Midbrain (tissue), 1 donor: Measurements from ENCODE around the gene VPS35L.
"Not testable (repeated sequence)": the region's sequence is repeated elsewhere in the genome, so short reads cannot be mapped to it uniquely, and the experiment has no call there.

Experiments used
- DNase-seq: peaks from one replicate; lab custom pipeline; 2025; lab: John Stamatoyannopoulos, UW

Gene VPS35L

DNA sequence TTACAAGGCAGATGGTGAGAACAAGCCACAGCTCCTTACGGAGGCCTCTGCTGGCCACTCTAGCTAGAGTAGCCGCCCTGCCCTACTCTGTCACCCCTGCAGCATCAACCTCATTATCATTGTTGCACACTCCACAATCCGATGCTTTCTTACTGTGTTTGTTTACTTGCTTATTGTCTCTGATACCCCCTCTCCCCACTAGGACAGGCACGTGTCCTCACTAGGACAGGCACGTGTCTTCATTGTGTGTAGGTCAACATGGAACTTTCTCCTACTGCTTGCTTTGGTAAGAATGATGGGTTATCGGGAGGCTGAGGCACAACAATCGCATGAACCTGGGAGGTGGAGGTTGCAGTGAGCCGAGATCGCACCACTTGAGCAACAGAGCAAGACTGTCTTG is 98.6 kb downstream of the VPS35L start:
- no peak for DNase-seq

DNA sequence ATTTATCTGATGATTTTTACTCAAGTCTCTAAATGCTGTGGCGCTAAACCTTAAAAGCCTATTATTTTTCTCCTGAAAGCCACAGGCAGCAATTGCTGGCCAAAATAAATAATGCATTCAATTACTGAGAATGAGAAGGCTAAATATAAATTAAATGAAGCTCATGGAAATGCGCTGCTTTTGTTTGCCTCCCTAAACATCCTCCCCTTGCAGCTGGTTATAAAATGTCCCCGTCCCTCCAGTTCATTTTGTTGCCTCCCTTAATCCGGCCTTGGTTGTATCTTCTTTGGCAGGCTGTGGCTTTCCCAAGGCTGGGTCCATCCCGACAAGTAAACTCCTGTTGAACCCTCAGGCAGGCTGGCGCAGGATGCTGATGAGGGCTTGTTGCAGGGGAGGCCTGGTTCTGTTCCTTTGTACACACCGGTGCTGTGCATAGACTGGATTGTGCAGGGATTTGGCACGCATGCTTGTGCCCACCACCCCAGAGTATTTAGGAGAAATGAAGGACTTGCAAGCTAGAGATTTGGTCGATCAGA is 99.8 kb downstream of the VPS35L start:
- no peak for DNase-seq

DNA sequence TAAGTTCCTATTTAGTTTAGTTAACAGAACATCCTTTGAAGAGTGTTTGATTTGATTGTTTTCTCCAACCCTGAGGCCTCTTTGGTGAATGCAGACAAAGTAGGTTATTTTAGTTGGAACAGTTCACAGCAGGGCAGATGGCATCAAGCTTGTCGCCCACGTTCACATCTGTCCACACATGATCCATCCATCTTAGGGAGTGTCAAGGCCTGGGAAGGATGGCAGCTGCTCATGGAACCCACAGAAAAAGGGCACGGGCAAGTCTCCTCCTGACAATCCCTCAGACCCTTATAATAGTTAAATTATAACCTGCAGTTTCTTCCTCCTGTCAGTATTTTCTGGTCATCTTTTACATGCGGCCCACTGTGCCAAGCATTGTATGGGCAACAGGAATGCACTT is 102.3 kb downstream of the VPS35L start:
- DNase-seq, result no peak

DNA sequence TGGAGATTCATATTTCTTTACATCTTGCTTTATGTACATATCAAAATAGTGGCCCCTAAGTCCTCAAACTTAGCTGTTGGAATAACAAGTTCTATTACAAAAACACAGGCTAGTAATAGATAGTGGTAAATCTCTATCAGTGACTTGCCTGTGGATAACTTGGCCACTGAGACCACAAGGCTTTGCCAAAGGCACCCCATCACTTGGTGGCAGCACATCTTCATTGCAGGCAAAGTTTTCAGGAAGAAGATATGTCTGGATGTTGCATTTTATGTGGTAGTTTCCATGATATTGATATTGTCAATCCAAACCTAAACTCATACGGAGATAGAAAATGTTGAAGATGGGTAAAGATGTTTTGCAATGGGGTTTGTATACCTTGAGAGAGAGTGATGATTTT is 104.1 kb downstream of the VPS35L start:
- DNase-seq, result peak; percentile 53

DNA sequence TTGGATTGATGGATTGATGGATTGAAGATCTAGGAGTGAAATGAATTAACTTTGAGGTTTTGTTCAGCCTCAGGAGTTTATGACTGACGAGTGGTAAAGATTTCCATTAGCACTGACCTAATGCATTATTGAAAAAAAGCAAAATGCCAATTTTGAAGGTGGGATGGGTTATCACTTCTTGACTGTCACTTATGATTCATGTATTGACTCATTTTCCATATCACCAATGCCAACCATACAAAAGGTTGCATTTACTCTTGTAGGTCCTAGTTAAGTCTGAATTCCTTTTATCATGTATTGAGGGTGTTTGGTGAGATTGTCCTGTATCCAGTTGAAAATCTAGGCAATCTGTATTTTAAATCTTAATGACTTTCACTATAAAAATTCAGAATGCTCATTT is 104.9 kb downstream of the VPS35L start:
- no peak for DNase-seq

DNA sequence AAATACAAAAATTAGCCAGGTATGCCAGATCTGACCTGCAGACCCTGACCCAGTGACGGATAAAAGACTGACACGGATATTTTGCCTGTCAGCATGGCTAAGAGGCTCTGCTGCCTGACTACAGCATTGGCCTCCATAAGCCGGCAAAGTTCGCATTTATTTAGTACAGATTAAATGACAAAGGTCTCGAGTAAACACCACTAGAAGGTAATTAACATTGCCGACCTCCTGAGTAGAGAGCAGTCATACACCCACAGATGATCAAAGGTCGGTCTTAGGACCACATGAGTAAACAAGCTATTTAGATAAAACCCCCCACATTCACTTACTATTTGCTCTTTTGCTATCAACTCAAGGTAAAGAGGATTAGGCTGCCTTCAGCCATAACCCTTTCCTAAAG is 106.8 kb downstream of the VPS35L start:
- DNase-seq, result no peak

DNA sequence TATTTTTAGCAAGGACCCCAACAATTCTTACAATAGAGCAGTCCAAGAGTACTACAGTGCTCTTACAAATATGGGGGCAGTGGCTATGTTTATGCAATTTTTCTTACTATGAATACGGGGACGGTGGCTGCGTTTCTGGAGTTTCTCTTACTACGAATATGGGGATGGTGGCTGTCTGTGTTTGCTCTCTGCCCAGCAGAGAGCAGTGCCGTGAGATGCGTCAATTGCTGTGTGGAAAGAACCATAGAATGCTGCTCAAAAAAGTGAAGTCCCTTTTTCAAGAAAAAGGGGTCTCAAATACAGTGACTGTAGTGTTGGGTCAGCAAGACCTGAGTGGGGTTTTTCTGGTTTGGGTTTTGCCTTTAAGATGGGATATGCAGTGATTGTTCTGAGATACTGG is 108.7 kb downstream of the VPS35L start:
- no peak for DNase-seq

DNA sequence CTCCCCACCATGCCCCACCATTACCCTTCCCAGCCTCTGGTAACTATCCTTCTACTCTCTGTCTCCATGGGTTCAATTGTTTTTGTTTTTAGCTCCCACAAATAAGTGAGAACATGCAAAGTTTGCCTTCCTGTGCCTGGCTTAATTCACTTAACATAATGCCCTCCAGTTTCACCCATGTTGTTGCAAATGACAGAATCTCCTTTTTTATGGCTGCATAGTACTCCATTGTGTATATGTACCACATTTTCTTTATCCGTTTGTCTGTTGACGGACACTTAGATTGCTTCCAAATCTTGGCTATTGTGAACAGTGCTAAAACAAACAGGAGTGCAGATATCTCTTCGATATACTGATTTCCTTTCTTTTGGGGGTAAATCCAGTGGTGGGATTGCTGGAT is 109.8 kb downstream of the VPS35L start:
- not testable (repeated sequence) for DNase-seq

DNA sequence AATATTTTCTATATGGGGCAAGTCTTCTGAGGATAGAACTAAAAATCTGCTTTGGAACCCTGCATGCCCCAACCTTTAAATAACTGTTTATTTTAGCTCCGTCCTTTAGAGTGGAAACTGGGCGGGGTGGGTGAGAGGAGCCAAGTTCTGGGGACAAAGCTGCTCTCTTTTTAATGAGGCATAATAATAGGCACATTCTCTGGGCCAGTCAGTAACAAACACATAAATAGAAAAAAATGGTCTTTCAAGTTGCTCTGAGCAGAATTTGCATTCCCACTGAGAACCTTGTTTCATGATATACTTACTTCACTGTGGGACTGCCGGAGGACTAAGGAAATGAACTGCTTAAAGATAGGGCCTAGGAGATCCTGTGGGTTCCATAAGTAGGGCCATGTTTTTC is 111.0 kb downstream of the VPS35L start:
- DNase-seq, result peak; percentile 86

DNA sequence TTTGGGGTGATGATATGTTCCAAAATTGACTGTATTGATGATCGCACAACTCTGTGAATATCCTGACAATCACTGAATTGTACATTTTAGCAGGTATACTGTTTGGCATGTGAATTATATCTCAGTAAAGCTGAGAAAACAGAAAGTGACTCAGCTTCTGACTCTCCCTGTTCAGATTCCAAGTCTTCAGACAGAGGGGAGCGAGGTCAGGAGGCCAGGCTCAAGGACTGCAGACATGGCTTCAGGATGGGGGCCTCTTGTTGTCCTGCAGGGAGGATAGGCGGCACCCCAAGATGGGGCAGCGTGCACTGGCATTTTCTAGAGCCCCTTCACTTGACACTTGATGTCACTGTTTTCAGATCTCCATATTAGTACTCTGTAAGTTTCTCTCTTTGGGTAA is 116.9 kb downstream of the VPS35L start:
- DNase-seq, result no peak

DNA sequence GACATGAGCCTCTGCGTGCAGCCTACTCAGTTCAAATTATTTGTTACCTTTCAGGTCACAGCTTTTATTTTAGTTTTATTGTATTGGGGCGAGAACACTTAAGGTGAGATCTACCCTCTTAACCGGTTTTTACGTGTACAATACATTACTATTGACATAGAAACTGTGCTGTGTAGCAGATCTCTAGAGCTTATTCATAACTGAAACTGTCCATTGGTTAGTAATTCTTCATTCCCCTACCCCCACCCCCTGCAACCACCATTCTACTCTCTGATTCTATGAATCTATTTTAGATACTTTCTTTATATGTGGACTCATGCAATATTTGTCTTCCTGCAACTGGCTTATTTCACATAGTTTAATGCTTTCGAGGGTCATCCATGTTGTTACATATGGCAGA is 119.0 kb downstream of the VPS35L start:
- DNase-seq, result no peak

DNA sequence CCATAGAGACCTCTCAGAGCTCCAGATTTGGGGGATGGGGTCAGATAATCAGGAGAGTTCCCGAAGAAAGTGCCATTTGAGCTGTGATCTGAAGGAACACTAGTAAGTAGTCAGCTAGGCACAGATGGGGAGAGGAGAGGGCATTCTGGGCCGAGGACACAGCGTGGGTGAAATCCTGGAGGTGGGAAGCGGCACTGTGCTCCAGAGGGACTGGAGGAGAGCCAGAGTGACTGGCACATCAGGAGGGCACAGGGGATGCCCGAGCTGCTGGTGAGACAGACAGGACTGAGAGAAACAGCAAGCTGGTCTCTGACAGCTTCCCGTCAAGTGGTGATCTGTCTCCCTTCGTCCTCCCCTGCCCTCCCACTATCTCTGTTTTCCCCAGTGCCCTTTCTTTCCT is 121.9 kb downstream of the VPS35L start:
- no peak for DNase-seq

DNA sequence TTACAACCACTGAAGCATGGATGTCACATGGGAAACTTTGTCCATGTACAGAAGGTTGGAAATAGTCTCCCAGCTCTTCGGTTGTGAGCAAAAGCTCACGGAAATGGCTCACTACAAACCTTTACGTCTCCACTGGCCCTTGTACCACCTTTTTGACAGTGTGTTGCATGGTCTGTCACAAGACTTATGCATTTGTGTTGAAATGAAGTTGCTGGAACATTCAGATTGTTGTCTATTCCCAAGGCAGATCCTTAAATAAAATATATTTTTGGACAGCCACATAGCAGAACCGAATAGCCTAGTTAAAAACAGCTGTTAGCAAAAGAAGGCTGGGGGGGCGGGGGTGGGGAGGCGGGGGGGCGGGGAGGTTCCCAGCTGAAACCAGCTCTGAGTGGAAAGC is 123.3 kb downstream of the VPS35L start:
- DNase-seq, result no peak

DNA sequence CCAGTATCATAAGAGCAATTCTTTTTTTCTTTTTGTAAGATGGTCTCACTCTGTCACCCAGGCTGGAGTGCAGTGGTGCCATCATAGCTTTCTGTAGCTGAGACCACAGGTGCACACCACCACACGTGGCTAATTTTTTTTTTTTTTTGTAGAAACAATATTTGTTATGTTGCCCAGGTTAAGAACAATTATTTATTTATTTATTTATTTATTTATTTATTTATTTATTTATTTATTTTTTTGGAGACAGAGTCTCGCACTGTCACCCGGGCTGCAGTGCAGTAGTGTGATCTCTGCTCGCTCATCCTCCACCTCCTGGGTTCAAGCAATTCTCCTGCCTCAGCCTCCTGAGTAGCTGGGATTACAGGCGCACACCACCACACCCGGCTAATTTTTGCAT is 123.8 kb downstream of the VPS35L start:
- DNase-seq, result not testable (repeated sequence)

DNA sequence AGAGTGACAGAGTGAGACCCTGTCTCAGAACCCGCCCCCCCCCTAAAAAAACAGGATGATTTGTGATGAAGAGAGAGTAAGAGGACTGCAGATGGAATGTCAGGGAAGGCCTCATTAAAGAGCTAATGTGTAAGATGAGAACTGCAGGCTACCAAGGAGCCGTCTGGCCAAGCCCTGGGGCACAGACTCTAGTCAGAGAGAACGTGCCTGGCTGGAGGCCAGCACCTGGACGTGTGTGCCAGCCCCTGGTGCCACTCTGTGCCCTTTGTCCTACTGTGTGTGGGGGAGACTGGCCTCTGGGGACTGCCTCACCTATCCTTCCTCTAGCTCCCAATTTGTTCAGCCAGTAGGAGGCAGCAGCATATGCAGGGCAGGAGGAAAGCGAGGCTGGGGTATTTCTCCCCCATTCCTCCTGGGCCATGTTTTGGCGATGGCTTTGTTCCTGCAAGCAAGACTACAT is 125.4 kb downstream of the VPS35L start:
- no peak for DNase-seq

DNA sequence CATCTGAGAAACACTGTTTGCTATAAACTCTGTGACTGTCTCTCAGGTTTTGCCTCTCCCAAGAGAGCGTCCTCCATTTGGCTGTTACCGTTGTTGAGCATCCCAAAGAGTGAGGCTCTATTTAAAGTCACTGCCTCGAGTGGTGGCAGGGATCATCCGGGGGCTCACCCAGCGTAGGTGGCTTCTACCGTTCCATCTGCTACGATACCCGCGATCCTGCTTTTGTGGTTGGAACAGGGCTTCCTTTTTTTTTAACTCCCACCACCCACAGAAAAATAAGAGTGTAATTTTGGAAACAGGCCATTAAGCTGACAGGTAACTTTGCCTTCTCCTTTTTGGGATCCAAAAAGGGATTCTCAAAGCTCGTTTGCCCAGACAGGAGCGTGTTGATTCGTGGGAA is 126.1 kb downstream of the VPS35L start:
- no peak for DNase-seq

DNA sequence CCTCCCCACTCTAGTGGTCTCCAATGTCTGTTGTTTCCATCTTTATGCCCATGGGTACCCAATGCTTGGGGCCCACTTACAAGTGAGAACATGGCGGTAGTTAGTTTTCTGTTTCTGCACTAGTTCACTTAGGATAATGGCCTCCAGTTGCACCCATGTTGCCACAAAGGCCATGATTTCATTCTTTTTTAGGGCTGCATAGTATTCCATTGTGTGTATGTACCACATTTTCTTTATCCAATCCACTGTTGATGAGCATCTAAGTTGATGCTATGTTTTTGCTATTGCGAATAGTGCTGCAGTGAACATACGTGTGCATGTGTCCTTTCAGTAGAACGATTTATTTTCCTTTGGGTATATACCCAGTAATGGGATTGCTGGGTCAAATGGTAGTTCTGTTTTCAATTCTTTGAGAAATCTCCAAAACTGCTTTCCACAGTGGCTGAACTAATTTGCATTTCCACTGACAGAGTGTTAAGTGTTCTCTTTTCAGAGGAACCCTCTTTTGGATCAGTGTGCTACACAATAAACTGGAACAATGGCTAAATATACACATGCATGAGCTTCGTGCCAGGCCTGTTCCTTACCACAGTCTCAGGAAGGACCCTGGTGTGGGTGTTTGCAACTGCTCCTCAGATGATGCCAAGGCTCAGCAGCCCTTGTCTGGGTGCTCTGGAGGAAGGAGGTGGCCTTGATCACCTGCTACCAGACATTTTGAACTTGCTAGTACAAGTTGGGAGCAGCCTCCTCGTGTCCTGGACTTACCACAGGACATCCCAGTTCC is 128.1 kb downstream of the VPS35L start:
- no peak for DNase-seq

DNA sequence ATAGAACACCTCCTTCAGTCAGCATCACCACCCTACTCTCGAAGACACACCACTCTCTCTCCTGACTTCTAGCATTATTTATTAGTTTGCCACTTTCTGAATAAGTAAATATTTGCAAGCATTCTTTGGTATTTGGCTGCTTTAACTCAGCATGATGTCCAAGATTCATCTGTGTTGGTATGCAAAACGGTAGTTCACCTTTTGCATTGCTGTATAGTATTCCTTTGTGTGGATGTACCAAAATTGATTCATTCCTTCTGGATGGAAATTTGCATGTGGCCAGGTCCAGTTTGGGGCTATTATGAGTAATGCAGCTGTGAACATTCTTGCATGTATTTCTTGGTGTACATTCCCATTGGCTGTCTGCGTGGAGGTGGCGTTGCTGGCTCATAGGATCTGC is 129.7 kb downstream of the VPS35L start:
- no peak for DNase-seq

DNA sequence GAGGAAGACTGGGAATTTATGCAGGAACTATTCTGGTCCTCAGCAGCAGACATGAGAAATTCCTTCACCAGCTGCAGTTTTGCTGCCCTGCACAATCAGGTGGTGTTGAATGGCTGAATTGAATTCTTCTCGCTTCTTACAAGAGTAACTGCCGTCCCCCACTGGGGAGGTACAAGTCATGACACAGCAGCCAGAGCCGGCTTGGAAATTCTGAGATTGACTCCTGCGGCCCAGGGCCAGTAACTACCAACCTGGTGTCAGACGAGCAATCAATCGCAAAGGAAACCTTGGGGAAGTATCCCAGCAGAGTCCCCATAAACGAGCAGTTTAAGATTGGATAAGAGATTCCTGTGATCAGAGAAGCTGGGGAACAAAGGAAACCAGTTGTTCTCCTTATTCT is 131.8 kb downstream of the VPS35L start:
- DNase-seq, result no peak

DNA sequence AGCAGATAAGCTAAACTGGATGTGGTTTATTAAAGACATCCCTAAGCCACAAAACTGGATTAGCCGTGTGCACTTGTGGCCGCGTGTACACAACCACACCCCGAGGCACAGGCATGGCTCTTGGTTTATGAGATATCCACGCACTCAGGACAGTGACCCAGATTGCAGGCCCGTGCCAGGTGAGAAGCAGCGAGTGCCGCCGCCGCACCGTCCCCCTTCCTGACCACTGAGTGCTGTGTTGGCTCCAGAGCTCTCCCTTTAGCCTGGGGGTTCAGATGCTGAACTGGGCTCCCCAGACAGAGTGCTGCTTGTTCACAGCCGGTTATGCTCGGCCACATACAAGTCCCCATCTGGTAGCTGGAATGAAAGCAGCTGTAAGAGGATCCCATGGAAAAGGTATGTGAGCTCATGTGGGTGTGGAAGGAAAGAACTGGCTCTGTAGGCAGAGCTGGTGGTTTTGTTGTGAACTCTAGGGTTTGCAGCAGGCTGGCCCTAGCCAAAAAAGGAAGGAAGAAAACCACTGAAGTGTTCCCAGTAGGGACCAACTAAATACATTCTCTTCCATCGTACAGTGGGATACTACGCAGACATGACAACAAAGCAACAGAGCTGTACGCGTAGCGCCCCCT is 133.0 kb downstream of the VPS35L start:
- no peak for DNase-seq

DNA sequence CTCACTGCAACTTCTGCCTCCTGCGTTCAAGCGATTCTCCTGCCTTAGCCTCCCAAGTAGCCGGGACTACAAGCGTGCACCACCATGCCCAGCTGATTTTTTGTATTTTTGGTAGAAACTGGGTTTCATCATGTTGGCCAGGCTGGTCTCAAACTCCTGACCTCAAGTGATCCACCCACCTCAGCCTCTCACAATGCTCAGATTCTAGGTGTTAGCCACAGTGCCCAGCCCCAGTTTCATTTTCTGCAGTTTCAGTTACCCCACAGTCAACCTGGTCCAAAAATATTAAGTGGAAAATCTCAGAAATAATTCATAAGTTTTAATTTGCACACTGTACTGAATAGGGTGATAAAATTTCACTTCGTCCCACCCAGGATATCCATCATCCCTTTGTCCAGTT is 133.8 kb downstream of the VPS35L start:
- DNase-seq, result no peak

DNA sequence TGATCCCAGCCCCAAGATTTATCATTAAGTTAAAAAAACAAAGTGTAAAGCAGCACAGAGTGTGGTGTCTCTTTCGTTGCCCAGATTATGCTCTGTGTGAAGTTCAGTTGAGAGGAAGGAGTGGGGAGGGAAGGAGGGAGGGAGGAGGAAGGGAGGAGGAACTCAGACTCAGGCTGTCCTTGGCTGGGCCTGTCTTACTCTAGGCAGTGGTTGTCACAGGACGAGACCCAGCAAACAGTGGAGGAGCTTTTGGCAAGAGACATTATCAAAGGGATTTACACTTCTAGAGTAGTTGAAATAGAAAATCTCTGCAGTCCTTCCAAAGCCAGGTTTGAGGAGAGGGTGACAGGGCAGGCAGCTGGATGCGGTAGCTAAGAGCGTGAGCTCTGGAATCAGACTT is 134.7 kb downstream of the VPS35L start:
- DNase-seq, result no peak

DNA sequence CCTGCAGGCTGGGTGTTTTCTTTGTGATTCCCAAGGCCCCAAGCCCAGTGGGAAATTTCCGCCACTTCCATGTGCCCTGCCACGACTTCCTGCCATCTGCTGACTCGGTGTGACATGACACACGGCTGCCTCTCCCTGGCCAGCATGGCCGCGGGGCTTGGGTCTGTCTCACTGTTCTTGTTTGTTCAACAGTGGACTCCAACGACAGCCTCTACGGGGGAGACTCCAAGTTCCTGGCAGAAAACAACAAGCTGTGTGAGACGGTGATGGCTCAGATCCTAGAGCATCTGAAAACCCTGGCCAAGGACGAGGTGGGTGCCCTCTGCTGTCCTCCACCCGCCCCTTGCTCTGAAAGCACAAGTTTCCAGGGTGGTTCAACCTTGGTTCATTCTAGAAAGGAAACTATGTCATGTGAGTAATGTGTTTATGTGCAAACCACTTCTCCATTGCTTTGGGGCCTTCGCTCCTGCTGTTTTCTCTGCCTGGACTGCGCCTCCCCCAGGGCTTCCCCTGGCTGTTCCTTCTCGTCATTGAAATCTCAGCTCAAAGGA is 135.7 kb downstream of the VPS35L start:
- DNase-seq, result peak; percentile 64
